IMR-90 (cell line): ENCODE results near the gene SEMA5A. TPM values are rescaled to one million over a fixed set of nuclear protein-coding genes. Genes with fewer than 3 reads are reported as not detected.

Experiments used
- ATAC-seq: fragments of 200-7000 bp; cut with Tn5 transposase; 2 replicates; pipeline ENCODE4 v1.9.1; 2020; ENCODE audit warnings: low read depth, mild to moderate bottlenecking, moderate library complexity
- BruUV-seq: library from RNA; stranded (reverse); fragments of 400-500 nt; replicated peaks from 2 replicates; lab custom pipeline; 2021; lab: Mats Ljungman, UMichigan
- CTCF ChIA-PET: fragments of 300-600 bp; formaldehyde crosslinking; extraction: SDS; loops from one replicate; lab custom pipeline; 2021; ENCODE audit warnings: antibody characterized with exemption; lab: Yijun Ruan, JAX
- POLR2A ChIA-PET: fragments of 300-600 bp; sonication (Branson Sonifier 250); formaldehyde crosslinking; loops from one replicate; lab custom pipeline; 2022; ENCODE audit warnings: antibody characterized with exemption; ENCODE audit not compliant: unreplicated experiment; lab: Charles Lee
- DNase-seq: peaks from one replicate; pipeline ENCODE4 v3.0.0; 2013
- H2AFZ ChIP-seq: replicated peaks from 2 replicates; pipeline ENCODE3; 2013; ENCODE audit warnings: low read length, mild to moderate bottlenecking; ENCODE audit not compliant: poor library complexity
- H2AK5ac ChIP-seq: 2 replicates; pipeline ENCODE4 v1.6.1; 2013; ENCODE audit warnings: low read depth, low read length, inconsistent platforms
- H2AK9ac ChIP-seq: replicated peaks from 2 replicates; pipeline ENCODE3; 2013; ENCODE audit warnings: mild to moderate bottlenecking, low read depth, low read length, moderate library complexity; ENCODE audit not compliant: poor library complexity
- H2BK120ac ChIP-seq: 2 replicates; pipeline ENCODE4 v1.6.1; 2013; ENCODE audit warnings: low read depth, low read length, inconsistent platforms
- H2BK15ac ChIP-seq: 3 replicates; pipeline ENCODE4 v1.6.1; 2013; ENCODE audit warnings: low read depth, low read length, inconsistent platforms
- H2BK20ac ChIP-seq: 2 replicates; pipeline ENCODE4 v1.6.1; 2013; ENCODE audit warnings: low read depth, mild to moderate bottlenecking, inconsistent platforms, low read length, moderate library complexity
- H2BK5ac ChIP-seq: 2 replicates; pipeline ENCODE4 v1.6.1; 2013; ENCODE audit warnings: mild to moderate bottlenecking, low read depth, low read length, inconsistent platforms; ENCODE audit not compliant: poor library complexity, severe bottlenecking
- H3K14ac ChIP-seq: replicated peaks from 2 replicates; pipeline ENCODE4 v1.6.1; 2013; ENCODE audit warnings: low read depth, low read length, inconsistent platforms
- H3K18ac ChIP-seq: 2 replicates; pipeline ENCODE4 v1.6.1; 2013; ENCODE audit warnings: low read depth, low read length, control low read depth
- H3K23ac ChIP-seq: 2 replicates; pipeline ENCODE4 v1.6.1; 2013; ENCODE audit warnings: low read depth, low read length, inconsistent platforms
- H3K27ac ChIP-seq: 2 replicates; pipeline ENCODE4 v1.5.1; 2013; ENCODE audit warnings: mild to moderate bottlenecking, control low read depth, low read length; ENCODE audit not compliant: insufficient read depth
- H3K27me3 ChIP-seq: 2 replicates; pipeline ENCODE4 v1.6.1; 2013; ENCODE audit warnings: low read length; ENCODE audit not compliant: control insufficient read depth, insufficient read depth
- H3K36me3 ChIP-seq: 2 replicates; pipeline ENCODE4 v1.6.1; 2013; ENCODE audit warnings: low read length, mixed read lengths; ENCODE audit not compliant: control insufficient read depth, insufficient read depth
- H3K4ac ChIP-seq: 2 replicates; pipeline ENCODE4 v1.6.1; 2013; ENCODE audit warnings: low read depth, low read length, inconsistent platforms
- H3K4me1 ChIP-seq: 2 replicates; pipeline ENCODE4 v1.6.1; 2013; ENCODE audit warnings: low read length, mixed read lengths; ENCODE audit not compliant: control insufficient read depth, insufficient read depth
- H3K4me2 ChIP-seq: 2 replicates; pipeline ENCODE4 v1.6.1; 2013; ENCODE audit warnings: low read depth, mild to moderate bottlenecking, control low read depth, low read length, moderate library complexity
- H3K4me3 ChIP-seq: 2 replicates; pipeline ENCODE4 v1.5.1; 2013; ENCODE audit warnings: low read depth, mild to moderate bottlenecking, control low read depth, low read length, moderate library complexity; ENCODE audit not compliant: insufficient read depth
- H3K56ac ChIP-seq: 2 replicates; pipeline ENCODE4 v1.6.1; 2013; ENCODE audit warnings: low read length, inconsistent platforms; ENCODE audit not compliant: insufficient read depth; ENCODE audit errors: extremely low read depth
- H3K79me1 ChIP-seq, 2 experiments: 2 replicates each; pipeline ENCODE4 v1.6.1; 2013; ENCODE audit warnings: low read length in 2 of 2, inconsistent platforms in 1 of 2, low read depth in 1 of 2
- H3K9ac ChIP-seq: 2 replicates; pipeline ENCODE4 v1.6.1; 2013; ENCODE audit warnings: low read depth, low read length, control low read depth
- H3K9me1 ChIP-seq: 2 replicates; pipeline ENCODE4 v1.6.1; 2013; ENCODE audit warnings: low read length, inconsistent platforms; ENCODE audit not compliant: insufficient read depth
- H3K9me3 ChIP-seq: 2 replicates; pipeline ENCODE4 v1.6.1; 2013; ENCODE audit warnings: low read length; ENCODE audit not compliant: control insufficient read depth, insufficient read depth
- H4K20me1 ChIP-seq: 2 replicates; pipeline ENCODE4 v1.6.1; 2013; ENCODE audit warnings: low read length, inconsistent platforms; ENCODE audit not compliant: insufficient read depth
- H4K5ac ChIP-seq: 2 replicates; pipeline ENCODE4 v1.6.1; 2013; ENCODE audit warnings: mild to moderate bottlenecking, low read depth, low read length, control low read depth
- H4K8ac ChIP-seq, 2 experiments: 2 replicates each; pipeline ENCODE4 v1.6.1; 2013; ENCODE audit warnings: low read depth in 2 of 2, low read length in 2 of 2, control low read depth in 1 of 2, inconsistent platforms in 1 of 2
- H4K91ac ChIP-seq: 2 replicates; pipeline ENCODE4 v1.6.1; 2013; ENCODE audit warnings: low read depth, low read length, inconsistent platforms; ENCODE audit not compliant: insufficient read depth
- BHLHE40 ChIP-seq: fragments of 150-350 bp; IDR thresholded peaks from 2 replicates; pipeline ENCODE4 v1.6.1; 2016; ENCODE audit warnings: mild to moderate bottlenecking, low read depth, low read length
- CEBPB ChIP-seq: IDR thresholded peaks from 2 replicates; pipeline ENCODE4 v1.6.1; 2012; ENCODE audit warnings: low read depth, low read length, improper control_type of control experiment
- CTCF ChIP-seq: conservative IDR thresholded peaks from 2 replicates; pipeline ENCODE4 v1.5.1; 2012; ENCODE audit warnings: mild to moderate bottlenecking, low read depth, low read length, improper control_type of control experiment
- FOS ChIP-seq: fragments of 150-350 bp; IDR thresholded peaks from 2 replicates; pipeline ENCODE4 v1.6.1; 2016; ENCODE audit warnings: low read depth, low read length
- NFE2L2 ChIP-seq: fragments of 150-350 bp; IDR thresholded peaks from 2 replicates; pipeline ENCODE4 v1.6.1; 2016; ENCODE audit warnings: low read depth, mild to moderate bottlenecking, low read length
- POLR2A ChIP-seq: IDR thresholded peaks from 2 replicates; pipeline ENCODE4 v1.6.1; 2012; ENCODE audit warnings: mild to moderate bottlenecking, low read depth, low read length
- RAD21 ChIP-seq: IDR thresholded peaks from 2 replicates; pipeline ENCODE4 v1.6.1; 2012; ENCODE audit warnings: low read length, improper control_type of control experiment
- RCOR1 ChIP-seq: IDR thresholded peaks from 2 replicates; pipeline ENCODE4 v1.6.1; 2012; ENCODE audit warnings: mild to moderate bottlenecking, low read length, improper control_type of control experiment; ENCODE audit not compliant: insufficient replicate concordance
- SMC3 ChIP-seq: fragments of 150-350 bp; IDR thresholded peaks from 2 replicates; pipeline ENCODE4 v1.6.1; 2016; ENCODE audit warnings: low read depth, mild to moderate bottlenecking, antibody characterized with exemption, low read length, moderate library complexity
- WGBS, 2 experiments: methylation state at CpG; one replicate each; pipeline versions ENCODE4 v1.1.5 to v1.1.7; 2013; ENCODE audit warnings: missing lambda C conversion rate in 2 of 2; ENCODE audit not compliant: insufficient read length in 1 of 2; ENCODE audit errors: extremely low coverage in 2 of 2; 5-methylcytosine and 5-hydroxymethylcytosine counted together
- dilution Hi-C: fragments of 300-500 bp; cut with HindIII; formaldehyde crosslinking; loops from one replicate; pipeline ENCODE4 v1.14.3; 2018; ENCODE audit warnings: low sequenced_read_pairs; ENCODE audit not compliant: unreplicated experiment
- in situ Hi-C: fragments of 300-500 bp; cut with MboI; formaldehyde crosslinking; loops from 3 replicates; pipeline ENCODE4 v1.14.3; 2019; ENCODE audit warnings: low sequenced_read_pairs, inconsistent platforms, mixed read lengths
- intact Hi-C: fragments of 100-400 bp; cut with micrococcal nuclease; formaldehyde crosslinking; loops from 2 replicates; pipeline ENCODE4 v1.10.0; 2022
- polyA plus RNA-seq, 3 experiments: library from polyadenylated mRNA; depleted of rRNA; stranded (reverse); fragments of >200 nt; gene quantifications; 2 replicates each; pipeline ENCODE4 v1.2.3, GENCODE V29; 2012; ENCODE audit warnings: low replicate concordance in 1 of 3
- total RNA-seq: library from RNA; depleted of rRNA; stranded (reverse); fragments of >200 nt; gene quantifications from 2 replicates; pipeline ENCODE4 v1.2.3, GENCODE V29; 2012
- TF ChIP-seq, protein P1 (sequence below): fragments of 150-350 bp; IDR thresholded peaks from 2 replicates; pipeline ENCODE4 v1.6.1; 2016; ENCODE audit warnings: low read depth, mild to moderate bottlenecking, low read length, moderate library complexity, borderline replicate concordance

SEMA5A gene
- total and polyA plus RNA-seq, 2 of the 4 experiments (the other 2 are of a cell fraction) = 8.2 to 9.9 TPM

GRCh38 chr5:9241479-9242305 is 304.2 kb downstream of the SEMA5A start (continued):
- no peak for TF ChIP-seq SMC3

GRCh38 chr5:9240431-9240830 is 305.4 kb downstream of the SEMA5A start:
- POLR2A ChIA-PET = no interaction called here
- dilution Hi-C loops = no loop called here
- H2AK5ac ChIP-seq = no peak overlapping the region

More at GRCh38 chr5:9240431-9240830, 305.4 kb downstream of the SEMA5A start:
- H4K20me1 ChIP-seq = peaks cover 3% of the 10 kb centered on the region; the same call in 1 of the 2 replicates
- WGBS, 2 experiments = no CpG with 5 or more reads among the region's 2 CpGs
- no peak overlapping the region for H3K23ac ChIP-seq
- no peak overlapping the region for H3K4me3 ChIP-seq
- H2BK5ac ChIP-seq = no peak overlapping the region
- no peaks in the 10 kb centered on the region for H3K36me3 ChIP-seq
- H2BK15ac ChIP-seq = no peak overlapping the region
- TF ChIP-seq RCOR1 (no peak), NFE2L2 (no peak), RAD21 (no peak), POLR2A (no peak), SMC3 (no peak), BHLHE40 (no peak), CEBPB (no peak), FOS (no peak), CTCF (no peak)
- TF ChIP-seq, protein P1, sequence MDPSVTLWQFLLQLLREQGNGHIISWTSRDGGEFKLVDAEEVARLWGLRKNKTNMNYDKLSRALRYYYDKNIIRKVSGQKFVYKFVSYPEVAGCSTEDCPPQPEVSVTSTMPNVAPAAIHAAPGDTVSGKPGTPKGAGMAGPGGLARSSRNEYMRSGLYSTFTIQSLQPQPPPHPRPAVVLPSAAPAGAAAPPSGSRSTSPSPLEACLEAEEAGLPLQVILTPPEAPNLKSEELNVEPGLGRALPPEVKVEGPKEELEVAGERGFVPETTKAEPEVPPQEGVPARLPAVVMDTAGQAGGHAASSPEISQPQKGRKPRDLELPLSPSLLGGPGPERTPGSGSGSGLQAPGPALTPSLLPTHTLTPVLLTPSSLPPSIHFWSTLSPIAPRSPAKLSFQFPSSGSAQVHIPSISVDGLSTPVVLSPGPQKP = no peak
- no peak overlapping the region for H2BK120ac ChIP-seq
- no peak overlapping the region for H2AFZ ChIP-seq
- H3K4ac ChIP-seq = no peak overlapping the region
- H4K91ac ChIP-seq = no peak overlapping the region
- H3K9me1 ChIP-seq = no peaks in the 10 kb centered on the region
- no peaks in the 10 kb centered on the region for H3K4me1 ChIP-seq
- H3K9me3 ChIP-seq = no peaks in the 10 kb centered on the region
- CTCF ChIA-PET = no interaction called here
- H3K14ac ChIP-seq = no peak overlapping the region
- no peak overlapping the region for H3K4me2 ChIP-seq
- no peak overlapping the region for H4K8ac ChIP-seq
- no peak overlapping the region for H2BK20ac ChIP-seq
- no peaks in the 10 kb centered on the region for H3K27me3 ChIP-seq
- ATAC-seq (no peak), DNase-seq (no peak)
- no peak overlapping the region for H3K27ac ChIP-seq
- H3K18ac ChIP-seq = no peak overlapping the region
- intact Hi-C loops = no loop called here
- H3K56ac ChIP-seq = no peak overlapping the region
- BruUV-seq = no TSS peak
- no peak overlapping the region for H4K5ac ChIP-seq
- peaks cover 0 to 5% of the 10 kb centered on the region in 2 experiments; a peak in 2 of 4 replicates for H3K79me1 ChIP-seq
- H2AK9ac ChIP-seq = no peak overlapping the region
- no peak overlapping the region for H3K9ac ChIP-seq
- in situ Hi-C loops = no loop called here
